CD4-positive, CD25-positive, alpha-beta regulatory T cell (primary cell): Measurements from ENCODE around the gene NCF2. TPM values are rescaled to one million over a fixed set of nuclear protein-coding genes. Genes with fewer than 3 reads are reported as not detected.

Experiments
- ATAC-seq, 2 donors: fragments of 150-1000 bp; cut with Tn5 transposase; one replicate each; pipeline ENCODE4 v1.10.0; 2021; ENCODE audit warnings: low read depth in 2 of 2, moderate number of reproducible peaks in 2 of 2, moderate library complexity in 1 of 2
- DNase-seq, 3 donors: peaks; one replicate each; pipeline versions ENCODE4 v3.0.0 to v3.0.0-alpha.2; 2012 to 2022; ENCODE audit warnings: mixed read lengths in 1 of 3
- H3K27ac ChIP-seq: one replicate; pipeline ENCODE4 v1.7.0; 2013; ENCODE audit warnings: mild to moderate bottlenecking, low read length; ENCODE audit not compliant: insufficient read depth, poor library complexity, severe bottlenecking
- H3K27me3 ChIP-seq: one replicate; pipeline ENCODE4 v1.7.0; 2013; ENCODE audit warnings: low read length; ENCODE audit not compliant: control insufficient read depth, insufficient read depth
- H3K36me3 ChIP-seq: one replicate; pipeline ENCODE4 v1.7.0; 2013; ENCODE audit warnings: mild to moderate bottlenecking, low read length, moderate library complexity; ENCODE audit not compliant: control insufficient read depth, insufficient read depth
- H3K4me1 ChIP-seq: 2 replicates; pipeline ENCODE4 v1.7.0; 2013; ENCODE audit warnings: mild to moderate bottlenecking, low read length; ENCODE audit not compliant: insufficient read depth, control insufficient read depth, poor library complexity, severe bottlenecking
- H3K4me3 ChIP-seq: one replicate; pipeline ENCODE4 v1.7.0; 2013; ENCODE audit warnings: low read depth, mild to moderate bottlenecking, low read length, moderate library complexity
- H3K9me3 ChIP-seq, 2 experiments: 1 replicate in 1 of 2; 2 replicates in 1 of 2; pipeline ENCODE4 v1.7.0; 2013; ENCODE audit warnings: low read length in 2 of 2, mild to moderate bottlenecking in 1 of 2, moderate library complexity in 1 of 2; ENCODE audit not compliant: control insufficient read depth in 2 of 2
- H3K27ac Mint-ChIP-seq, 3 donors: one replicate each; pipeline ENCODE4 v1.8.0; 2020 to 2022; ENCODE audit warnings: mild to moderate bottlenecking in 3 of 3, mixed read lengths in 3 of 3, moderate library complexity in 2 of 3
- H3K27me3 Mint-ChIP-seq: one replicate; pipeline ENCODE4 v1.8.0; 2022; ENCODE audit warnings: mild to moderate bottlenecking, mixed read lengths
- H3K36me3 Mint-ChIP-seq: one replicate; pipeline ENCODE4 v1.8.0; 2020; ENCODE audit warnings: mixed read lengths
- H3K4me1 Mint-ChIP-seq, 4 donors: one replicate each; pipeline ENCODE4 v1.8.0; 2020 to 2022; ENCODE audit warnings: mixed read lengths in 4 of 4, mild to moderate bottlenecking in 1 of 4
- H3K4me3 Mint-ChIP-seq, 4 donors: one replicate each; pipeline ENCODE4 v1.8.0; 2020 to 2022; ENCODE audit warnings: mild to moderate bottlenecking in 4 of 4, mixed read lengths in 4 of 4, moderate library complexity in 3 of 4
- H3K9me3 Mint-ChIP-seq, 7 donors: one replicate each; pipeline ENCODE4 v1.8.0; 2020 to 2022; ENCODE audit warnings: mixed read lengths in 7 of 7, mild to moderate bottlenecking in 3 of 7, moderate library complexity in 2 of 7
- polyA plus RNA-seq, 4 donors: library from polyadenylated mRNA; unstranded; fragments of 300-500 nt; fragmentation: Illumina TruSeq; gene quantifications; one replicate each; pipeline ENCODE4 v1.2.3, GENCODE V29; 2021
- total RNA-seq: library from RNA; stranded (reverse); gene quantifications from one replicate; pipeline ENCODE4 v1.2.3, GENCODE V29; 2022

NCF2 gene
- total and polyA plus RNA-seq, 5 donors from 2014 or later = 2.8 to 20.0 (median 7.8) TPM

- no peak overlapping the region for H3K27ac ChIP-seq
- H3K4me1 Mint-ChIP-seq = peaks cover 0 to 5% (median 4%) of the 10 kb centered on the region in 4 donors
- H3K27ac Mint-ChIP-seq = no peak overlapping the region
- ATAC-seq (no peak), DNase-seq (no peak)
- no peaks in the 10 kb centered on the region for H3K9me3 ChIP-seq
- H3K27me3 Mint-ChIP-seq = no peaks in the 10 kb centered on the region
- no peak overlapping the region for H3K4me3 ChIP-seq
- H3K36me3 ChIP-seq = peaks cover 85% of the 10 kb centered on the region
- H3K9me3 Mint-ChIP-seq = no peaks in the 10 kb centered on the region
- H3K36me3 Mint-ChIP-seq = peaks cover 38% of the 10 kb centered on the region
- no peak overlapping the region for H3K4me3 Mint-ChIP-seq
- H3K4me1 ChIP-seq = no peaks in the 10 kb centered on the region
- H3K27me3 ChIP-seq = no peaks in the 10 kb centered on the region
These were observed 38.3 kb downstream of the NCF2 start for GRCh38 chr1:183551924-183552323.

- DNase-seq (no peak), ATAC-seq (no peak)
- Mint-ChIP-seq H3K9me3 (no peaks in the 10 kb centered on the region), H3K27me3 (no peaks in the 10 kb centered on the region), H3K36me3 (peaks cover 42% of the 10 kb centered on the region), H3K4me1 (peaks cover 0 to 5% (median 2%) of the 10 kb centered on the region in 4 donors), H3K4me3 (no peak overlapping the region), H3K27ac (peak overlapping the region in 1 of 3 donors; percentile 20)
- Histone ChIP-seq H3K9me3 (no peaks in the 10 kb centered on the region), H3K36me3 (peaks cover 90% of the 10 kb centered on the region), H3K4me3 (no peak overlapping the region), H3K27ac (peak overlapping the region; percentile 18), H3K27me3 (no peaks in the 10 kb centered on the region), H3K4me1 (no peaks in the 10 kb centered on the region)
These were observed 39.3 kb downstream of the NCF2 start for GRCh38 chr1:183550915-183551314.

GRCh38 chr1:183548116-183548515 is 42.1 kb downstream of the NCF2 start:
- Histone ChIP-seq H3K9me3 (no peaks in the 10 kb centered on the region), H3K27ac (no peak overlapping the region), H3K27me3 (no peaks in the 10 kb centered on the region), H3K4me3 (no peak overlapping the region), H3K4me1 (no peaks in the 10 kb centered on the region), H3K36me3 (peaks cover 97% of the 10 kb centered on the region)
- Mint-ChIP-seq H3K9me3 (no peaks in the 10 kb centered on the region), H3K27me3 (no peaks in the 10 kb centered on the region), H3K4me3 (no peak overlapping the region), H3K36me3 (peaks cover 41% of the 10 kb centered on the region), H3K27ac (peak overlapping the region in 1 of 3 donors; percentile 42), H3K4me1 (peaks cover 0 to 10% (median 5%) of the 10 kb centered on the region in 4 donors)
- DNase-seq = no peak
- no peak for ATAC-seq

- Mint-ChIP-seq H3K27me3 (no peaks in the 10 kb centered on the region), H3K9me3 (no peaks in the 10 kb centered on the region), H3K36me3 (peaks cover 43% of the 10 kb centered on the region), H3K4me1 (peaks cover 0 to 10% (median 5%) of the 10 kb centered on the region in 4 donors), H3K4me3 (no peak overlapping the region), H3K27ac (no peak overlapping the region)
- Histone ChIP-seq H3K9me3 (no peaks in the 10 kb centered on the region), H3K36me3 (peaks cover 93% of the 10 kb centered on the region), H3K27ac (no peak overlapping the region), H3K4me1 (no peaks in the 10 kb centered on the region), H3K4me3 (no peak overlapping the region), H3K27me3 (no peaks in the 10 kb centered on the region)
- DNase-seq (no peak), ATAC-seq (no peak)
These were observed 43.8 kb downstream of the NCF2 start for GRCh38 chr1:183546427-183546826.

GRCh38 chr1:183544598-183545297 is 45.5 kb downstream of the NCF2 start:
- Histone ChIP-seq H3K36me3 (peaks cover 93% of the 10 kb centered on the region), H3K27ac (no peak overlapping the region), H3K4me1 (no peaks in the 10 kb centered on the region), H3K9me3 (no peaks in the 10 kb centered on the region), H3K4me3 (no peak overlapping the region), H3K27me3 (no peaks in the 10 kb centered on the region)
- H3K4me1 Mint-ChIP-seq = peaks cover 0 to 6% (median 4%) of the 10 kb centered on the region in 4 donors
- H3K4me3 Mint-ChIP-seq = no peak overlapping the region
- peak overlapping the region in 2 of 3 donors; percentile 54 to 66 for H3K27ac Mint-ChIP-seq
- H3K36me3 Mint-ChIP-seq = peaks cover 43% of the 10 kb centered on the region
- no peaks in the 10 kb centered on the region for H3K9me3 Mint-ChIP-seq
- no peaks in the 10 kb centered on the region for H3K27me3 Mint-ChIP-seq
- DNase-seq = no peak
- ATAC-seq = no peak

GRCh38 chr1:183543619-183544204 is 46.5 kb downstream of the NCF2 start:
- Mint-ChIP-seq H3K4me3 (no peak overlapping the region), H3K27ac (peak overlapping the region in 1 of 3 donors; percentile 27), H3K9me3 (no peaks in the 10 kb centered on the region), H3K36me3 (peaks cover 50% of the 10 kb centered on the region), H3K4me1 (peaks cover 0 to 6% (median 5%) of the 10 kb centered on the region in 4 donors), H3K27me3 (no peaks in the 10 kb centered on the region)
- Histone ChIP-seq H3K9me3 (no peaks in the 10 kb centered on the region), H3K27ac (no peak overlapping the region), H3K27me3 (no peaks in the 10 kb centered on the region), H3K4me1 (no peaks in the 10 kb centered on the region), H3K4me3 (no peak overlapping the region), H3K36me3 (peaks cover 91% of the 10 kb centered on the region)
- ATAC-seq (peak; percentile 82 to 85), DNase-seq (peak in 2 of 3 donors; percentile 43 to 65)

- H3K4me1 Mint-ChIP-seq = peaks cover 0 to 4% (median 1%) of the 10 kb centered on the region in 4 donors
- DNase-seq (no peak), ATAC-seq (no peak)
- peak overlapping the region in 1 of 3 donors; percentile 16 for H3K27ac Mint-ChIP-seq
- H3K27ac ChIP-seq = no peak overlapping the region
- H3K4me1 ChIP-seq = no peaks in the 10 kb centered on the region
- H3K27me3 ChIP-seq = no peaks in the 10 kb centered on the region
- H3K36me3 Mint-ChIP-seq = peaks cover 57% of the 10 kb centered on the region
- H3K9me3 ChIP-seq = no peaks in the 10 kb centered on the region
- H3K4me3 ChIP-seq = no peak overlapping the region
- no peaks in the 10 kb centered on the region for H3K9me3 Mint-ChIP-seq
- H3K36me3 ChIP-seq = peaks cover 87% of the 10 kb centered on the region
- no peaks in the 10 kb centered on the region for H3K27me3 Mint-ChIP-seq
- H3K4me3 Mint-ChIP-seq = no peak overlapping the region
These were observed 52.9 kb downstream of the NCF2 start for GRCh38 chr1:183537405-183537804.
